Measurements from ENCODE around the gene TRAPPC11. TPM values are rescaled to one million over a fixed set of nuclear protein-coding genes. Genes with fewer than 3 reads are reported as not detected.

TRAPPC11 gene
- total and polyA plus RNA-seq, 2 of the 13 experiments (the other 11 are each of a cell fraction or from before 2014, with no cell fraction given): 18.0 to 23.2 TPM

- TF ChIP-seq TRIM22 (IDR thresholded peaks at IDR 0.05) (no peak), CBX2 (IDR thresholded peaks at IDR 0.05; ENCODE audit: low read depth, low read length) (no peak), CBX2 (CRISPR knock-in tag; IDR thresholded peaks at IDR 0.05; ENCODE audit: low read depth) (no peak), MED1 (CRISPR knock-in tag; IDR thresholded peaks at IDR 0.05) (peak; percentile 69), GATAD2A (CRISPR knock-in tag; IDR thresholded peaks at IDR 0.05) (peak; percentile 82), TFDP2 (CRISPR knock-in tag; IDR thresholded peaks at IDR 0.05) (no peak), ZNF225 (CRISPR knock-in tag; IDR thresholded peaks at IDR 0.05) (no peak), ZNF431 (CRISPR knock-in tag; IDR thresholded peaks at IDR 0.05; ENCODE audit: borderline replicate concordance, low read depth) (no peak), CBX1 (IDR thresholded peaks at IDR 0.05; ENCODE audit: low read depth) (no peak), NR1H2 (CRISPR knock-in tag; IDR thresholded peaks at IDR 0.05; ENCODE audit: borderline replicate concordance, low read depth) (no peak), KDM5A (IDR thresholded peaks at IDR 0.05; ENCODE audit: borderline replicate concordance, low read length) (no peak), ZNF773 (CRISPR knock-in tag; IDR thresholded peaks at IDR 0.05; ENCODE audit: borderline replicate concordance) (no peak), SP1 (IDR thresholded peaks at IDR 0.05) (no peak), SP1 (CRISPR knock-in tag; IDR thresholded peaks at IDR 0.05) (no peak), ARNTL (CRISPR knock-in tag; IDR thresholded peaks at IDR 0.05) (no peak), STAT5B (CRISPR knock-in tag; IDR thresholded peaks at IDR 0.05) (no peak), PRDM4 (CRISPR knock-in tag; IDR thresholded peaks at IDR 0.05; ENCODE audit: borderline replicate concordance) (no peak), POLR2AphosphoS2 (IDR thresholded peaks at IDR 0.05; ENCODE audit: low read depth, low read length) (no peak)
- TF ChIP-seq, protein P1, sequence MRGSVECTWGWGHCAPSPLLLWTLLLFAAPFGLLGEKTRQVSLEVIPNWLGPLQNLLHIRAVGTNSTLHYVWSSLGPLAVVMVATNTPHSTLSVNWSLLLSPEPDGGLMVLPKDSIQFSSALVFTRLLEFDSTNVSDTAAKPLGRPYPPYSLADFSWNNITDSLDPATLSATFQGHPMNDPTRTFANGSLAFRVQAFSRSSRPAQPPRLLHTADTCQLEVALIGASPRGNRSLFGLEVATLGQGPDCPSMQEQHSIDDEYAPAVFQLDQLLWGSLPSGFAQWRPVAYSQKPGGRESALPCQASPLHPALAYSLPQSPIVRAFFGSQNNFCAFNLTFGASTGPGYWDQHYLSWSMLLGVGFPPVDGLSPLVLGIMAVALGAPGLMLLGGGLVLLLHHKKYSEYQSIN (CRISPR knock-in tag; IDR thresholded peaks at IDR 0.05; ENCODE audit: borderline replicate concordance): no peak
- TF ChIP-seq, protein P2, sequence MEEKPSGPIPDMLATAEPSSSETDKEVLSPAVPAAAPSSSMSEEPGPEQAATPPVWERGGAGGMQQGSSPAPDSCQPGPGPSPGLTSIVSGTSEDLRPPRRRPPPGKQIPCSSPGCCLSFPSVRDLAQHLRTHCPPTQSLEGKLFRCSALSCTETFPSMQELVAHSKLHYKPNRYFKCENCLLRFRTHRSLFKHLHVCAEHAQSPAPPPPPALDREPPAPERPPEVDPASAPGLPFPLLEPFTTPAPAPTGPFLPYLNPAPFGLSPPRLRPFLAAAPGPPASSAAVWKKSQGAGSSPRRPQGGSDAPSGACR (CRISPR knock-in tag; IDR thresholded peaks at IDR 0.05): no peak
- TF ChIP-seq, protein P3, sequence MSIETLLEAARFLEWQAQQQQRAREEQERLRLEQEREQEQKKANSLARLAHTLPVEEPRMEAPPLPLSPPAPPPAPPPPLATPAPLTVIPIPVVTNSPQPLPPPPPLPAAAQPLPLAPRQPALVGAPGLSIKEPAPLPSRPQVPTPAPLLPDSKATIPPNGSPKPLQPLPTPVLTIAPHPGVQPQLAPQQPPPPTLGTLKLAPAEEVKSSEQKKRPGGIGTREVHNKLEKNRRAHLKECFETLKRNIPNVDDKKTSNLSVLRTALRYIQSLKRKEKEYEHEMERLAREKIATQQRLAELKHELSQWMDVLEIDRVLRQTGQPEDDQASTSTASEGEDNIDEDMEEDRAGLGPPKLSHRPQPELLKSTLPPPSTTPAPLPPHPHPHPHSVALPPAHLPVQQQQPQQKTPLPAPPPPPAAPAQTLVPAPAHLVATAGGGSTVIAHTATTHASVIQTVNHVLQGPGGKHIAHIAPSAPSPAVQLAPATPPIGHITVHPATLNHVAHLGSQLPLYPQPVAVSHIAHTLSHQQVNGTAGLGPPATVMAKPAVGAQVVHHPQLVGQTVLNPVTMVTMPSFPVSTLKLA (IDR thresholded peaks at IDR 0.05): no peak
These were observed 62.4 kb downstream of the TRAPPC11 start (continued) for GRCh38 chr4:183721207-183722081.
